HG03039 (cell line): ENCODE data around the gene PLD5.
"Not testable (repeated sequence)": the region's sequence is repeated elsewhere in the genome, so short reads cannot be mapped to it uniquely, and the experiment has no call there.

Source experiments
- ATAC-seq: cut with Tn5 transposase; IDR thresholded peaks from one replicate; pipeline ENCODE4 v1.9.1; 2021; ENCODE audit warnings: mild to moderate bottlenecking, moderate library complexity; ENCODE audit not compliant: unreplicated experiment

The PLD5 gene

GRCh38 chr1:242214455-242214854, 310.0 kb downstream of the PLD5 start:
- not testable (repeated sequence) for ATAC-seq

- ATAC-seq, result not testable (repeated sequence)
These were observed 311.5 kb downstream of the PLD5 start for GRCh38 chr1:242212961-242213360.

- no peak for ATAC-seq
These were observed 312.1 kb downstream of the PLD5 start for GRCh38 chr1:242212401-242212800.

GRCh38 chr1:242211254-242212022, 313.1 kb downstream of the PLD5 start:
- no peak for ATAC-seq

- not testable (repeated sequence) for ATAC-seq
These were observed 314.2 kb downstream of the PLD5 start for GRCh38 chr1:242210316-242210715.

- no peak for ATAC-seq
These were observed 315.4 kb downstream of the PLD5 start for GRCh38 chr1:242209063-242209462.

GRCh38 chr1:242208021-242208420, 316.5 kb downstream of the PLD5 start:
- no peak for ATAC-seq

DNA sequence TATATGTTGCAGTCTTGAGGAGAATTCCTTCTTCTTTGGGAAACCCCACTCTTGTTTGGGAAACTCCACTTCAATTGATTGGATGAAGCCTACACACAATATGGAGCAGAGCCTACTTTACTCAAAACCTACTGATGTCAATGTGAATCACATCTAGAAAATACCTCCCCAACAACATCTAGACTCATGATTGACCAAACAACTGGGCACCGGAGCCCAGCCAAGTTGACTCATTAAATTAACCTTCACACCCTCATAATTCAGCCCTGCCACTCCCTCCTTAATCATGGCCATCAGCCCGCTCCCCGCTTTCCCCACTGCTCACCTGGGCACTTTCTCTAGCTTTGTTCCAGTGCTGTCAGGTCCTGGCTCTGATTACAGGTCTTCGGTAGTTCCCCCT, 317.5 kb downstream of the PLD5 start:
- no peak for ATAC-seq

GRCh38 chr1:242205622-242206489, 318.6 kb downstream of the PLD5 start:
- ATAC-seq, result no peak

- ATAC-seq, result no peak
These were observed 321.2 kb downstream of the PLD5 start for GRCh38 chr1:242203262-242203661.

- ATAC-seq, result no peak
These were observed 323.4 kb downstream of the PLD5 start for GRCh38 chr1:242201090-242201489.

- ATAC-seq, result no peak
These were observed 324.6 kb downstream of the PLD5 start for GRCh38 chr1:242199776-242200458.

GRCh38 chr1:242197907-242198820, 326.3 kb downstream of the PLD5 start:
- no peak for ATAC-seq

- ATAC-seq, result no peak
These were observed 327.6 kb downstream of the PLD5 start for GRCh38 chr1:242196914-242197313.

DNA sequence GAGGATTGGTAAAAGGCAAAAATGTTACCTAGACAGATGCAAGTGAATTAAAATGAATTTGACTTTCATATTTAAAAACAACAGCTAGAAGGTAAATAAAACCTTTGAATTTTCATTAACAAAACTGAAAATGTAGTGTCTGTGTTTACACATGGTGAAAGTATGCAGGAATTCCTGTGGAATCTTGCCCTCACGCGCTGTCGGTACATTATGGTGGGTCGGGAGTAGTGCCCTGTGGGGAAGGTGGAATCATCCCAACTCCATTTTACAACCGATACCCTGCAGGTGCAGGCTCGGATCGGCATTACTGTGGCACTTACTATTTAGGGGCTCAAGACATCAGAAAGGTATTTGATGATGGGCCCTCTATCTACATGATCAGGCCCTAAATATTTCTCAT, 328.4 kb downstream of the PLD5 start:
- ATAC-seq, result no peak

DNA sequence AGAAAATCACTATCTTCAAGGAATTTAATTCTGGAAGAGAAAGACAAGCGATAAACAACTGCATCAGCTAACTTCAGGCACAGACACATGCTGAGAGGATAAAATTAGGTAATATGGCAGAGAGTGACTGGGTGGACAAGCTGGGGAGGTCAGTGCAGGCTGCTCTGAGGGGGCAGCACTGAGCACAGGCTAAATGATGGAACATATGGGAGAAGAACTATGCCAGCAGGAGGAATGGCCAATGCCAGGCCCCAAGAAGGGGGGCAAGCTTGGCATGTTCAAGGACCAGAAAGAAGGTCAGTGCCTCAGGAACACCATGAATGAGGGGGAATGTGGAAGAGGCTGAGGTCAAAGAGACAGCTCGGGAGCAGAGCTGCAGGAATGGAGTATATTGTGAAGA, 334.9 kb downstream of the PLD5 start:
- ATAC-seq, result no peak

DNA sequence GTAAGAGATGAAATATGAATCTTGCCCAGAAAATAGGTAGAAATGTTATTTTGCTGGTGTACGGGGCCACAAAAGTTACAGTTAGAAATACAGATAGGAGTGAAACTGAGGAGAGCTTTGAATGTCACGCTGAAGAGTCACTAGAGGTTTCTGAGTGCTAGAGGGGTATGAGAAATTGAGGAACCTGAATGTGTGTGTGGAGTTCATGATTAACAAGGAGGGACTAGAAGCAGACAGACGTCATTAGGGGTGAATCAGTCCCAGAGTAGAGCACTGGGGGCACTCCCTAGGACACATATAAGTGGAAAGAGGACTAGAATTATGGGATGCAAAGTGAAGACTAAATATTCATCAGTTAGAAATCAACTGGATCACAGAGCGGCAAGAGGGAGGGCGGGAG, 336.7 kb downstream of the PLD5 start:
- ATAC-seq, result no peak

DNA sequence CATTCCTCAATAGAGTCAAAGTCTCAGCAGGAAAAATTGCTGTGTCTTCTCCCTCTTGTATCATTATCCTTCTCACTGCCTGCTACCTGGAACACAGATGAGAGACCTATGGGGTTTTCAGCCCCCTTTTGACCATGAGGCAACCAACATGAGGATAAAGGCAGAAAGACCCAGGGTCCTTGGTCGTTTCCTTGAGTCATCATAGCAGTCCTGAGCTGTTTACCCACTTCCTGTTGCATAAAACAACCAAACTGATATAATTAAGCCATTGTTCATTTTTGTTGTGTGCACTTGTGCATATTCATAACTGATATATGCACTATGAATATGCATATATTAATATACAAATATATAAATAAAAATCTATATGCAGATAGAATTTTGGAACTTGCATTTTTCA, 337.3 kb downstream of the PLD5 start:
- ATAC-seq, result no peak

GRCh38 chr1:242185731-242186130, 338.8 kb downstream of the PLD5 start:
- no peak for ATAC-seq

DNA sequence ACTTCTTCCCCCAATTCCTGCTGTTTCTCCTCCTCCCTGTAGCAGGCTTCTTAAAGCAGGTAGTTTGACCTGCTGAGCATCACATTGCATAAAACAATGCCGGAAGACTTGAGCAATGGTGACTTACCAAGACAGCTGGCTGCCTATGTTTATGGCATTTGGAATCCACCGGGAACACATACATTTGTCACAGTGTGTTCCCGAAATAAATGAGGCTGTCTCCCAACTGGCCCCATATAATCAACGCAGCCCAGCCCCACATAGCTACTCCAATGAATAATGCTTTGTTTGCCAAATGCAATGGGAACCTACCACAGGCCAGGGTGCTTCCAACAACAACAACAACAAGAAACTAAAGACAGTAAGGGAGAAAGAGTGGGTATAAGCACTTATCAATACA, 339.5 kb downstream of the PLD5 start:
- ATAC-seq, result no peak
